Esophagus muscularis mucosa (tissue), 4 donors: ENCODE results near the gene ZKSCAN7. TPM values are rescaled to one million over a fixed set of nuclear protein-coding genes. Genes with fewer than 3 reads are reported as not detected.

Experiments used
- DNase-seq: peaks from one replicate; pipeline ENCODE4 v3.0.0-alpha.2; 2017; ENCODE audit errors: extremely low spot score
- H3K27ac ChIP-seq, 4 donors: fragments of 200-600 bp; sonication (generic); replicated peaks in 1 of 4; 1 replicate in 3 of 4; 2 replicates in 1 of 4; pipeline ENCODE4 v1.5.1; 2016 to 2019; ENCODE audit warnings: mild to moderate bottlenecking in 1 of 4
- H3K27me3 ChIP-seq, 4 donors: fragments of 200-600 bp; sonication (generic); one replicate each; pipeline versions ENCODE4 v1.5.1 to v1.6.0; 2016 to 2019
- H3K36me3 ChIP-seq, 4 donors: fragments of 200-600 bp; sonication (generic); one replicate each; pipeline ENCODE4 v1.5.1; 2016 to 2019
- H3K4me1 ChIP-seq, 4 donors: fragments of 200-600 bp; sonication (generic); one replicate each; pipeline ENCODE4 v1.5.1; 2016 to 2019
- H3K4me3 ChIP-seq, 4 donors: fragments of 200-600 bp; sonication (generic); 1 replicate in 2 of 4; 2 replicates in 2 of 4; pipeline ENCODE4 v1.5.1; 2016 to 2019; ENCODE audit warnings: mild to moderate bottlenecking in 4 of 4, moderate library complexity in 1 of 4
- H3K9me3 ChIP-seq, 4 donors: fragments of 200-600 bp; sonication (generic); 1 replicate in 3 of 4; 2 replicates in 1 of 4; pipeline ENCODE4 v1.5.1; 2016 to 2019
- CTCF ChIP-seq, 3 experiments: fragments of 200-600 bp in 2 of 3; fragments of 450-650 bp in 1 of 3; sonication (generic) in 2 of 3; IDR thresholded peaks; one replicate each; pipeline ENCODE4 v1.5.1; 2017 to 2019; ENCODE audit warnings: antibody characterized with exemption in 3 of 3, mild to moderate bottlenecking in 2 of 3, moderate library complexity in 1 of 3
- EP300 ChIP-seq: sonication (generic); formaldehyde crosslinking; IDR thresholded peaks from one replicate; pipeline ENCODE4 v1.6.1; 2017; ENCODE audit warnings: antibody characterized with exemption
- POLR2A ChIP-seq: fragments of 450-650 bp; IDR thresholded peaks from one replicate; pipeline ENCODE4 v1.6.1; 2017; ENCODE audit warnings: antibody characterized with exemption, moderate library complexity, mild to moderate bottlenecking, low read depth
- POLR2AphosphoS5 ChIP-seq, 2 donors: sonication (generic); formaldehyde crosslinking; IDR thresholded peaks; one replicate each; pipeline ENCODE4 v1.6.1; 2017; ENCODE audit warnings: antibody characterized with exemption in 2 of 2
- WGBS: methylation state at CpG from one replicate; pipeline ENCODE4 v1.1.5; 2018; 5-methylcytosine and 5-hydroxymethylcytosine counted together
- intact Hi-C: fragments of 100-400 bp; cut with DNase I; formaldehyde crosslinking; loops from one replicate; pipeline ENCODE4 v1.15.1; 2023
- total RNA-seq, 4 donors: library from RNA; depleted of rRNA; stranded (reverse); fragments of >200 nt; gene quantifications; one replicate each; pipeline versions ENCODE4 v1.1.0 to v1.2.1, GENCODE V29; 2016

ZKSCAN7 gene
- total RNA-seq, 4 donors from 2014 or later, result 1.8 to 6.6 (median 3.9) TPM

GRCh38 chr3:44510000-44510368 lies 45.0 kb upstream of the ZKSCAN7 start:
- Histone ChIP-seq H3K9me3 (no peaks in the 10 kb centered on the region), H3K4me1 (peaks cover 14 to 46% (median 36%) of the 10 kb centered on the region in 4 donors), H3K27me3 (no peaks in the 10 kb centered on the region), H3K36me3 (peaks cover 0 to 6% (median 3%) of the 10 kb centered on the region in 4 donors), H3K27ac (peak overlapping the region; percentile 86 to 95 (median 90)), H3K4me3 (peak overlapping the region; percentile 72 to 93 (median 82))
- DNase-seq, result no peak
- intact Hi-C loops, result loop anchor here (2.0 to 5.0 kb wide), 2 partner anchors 33 to 173 kb away; partner anchors contain the start of genes TCAIM and ZNF445
- TF ChIP-seq CTCF (IDR thresholded peaks at IDR 0.05), result no peak
- WGBS, result 0% methylated on average over 6 of the region's 6 CpGs

GRCh38 chr3:44511238-44511566 lies 43.8 kb upstream of the ZKSCAN7 start:
- peaks cover 14 to 46% (median 36%) of the 10 kb centered on the region in 4 donors for H3K4me1 ChIP-seq
- peak overlapping the region; percentile 86 to 95 (median 90) for H3K27ac ChIP-seq
- no peak for TF ChIP-seq CTCF (IDR thresholded peaks at IDR 0.05)
- no peak for TF ChIP-seq POLR2A
- no peak for TF ChIP-seq POLR2AphosphoS5 (IDR thresholded peaks at IDR 0.05)
- no peak for TF ChIP-seq EP300
- 40% methylated on average over 4 of the region's 4 CpGs for WGBS
- DNase-seq, result no peak
- no peaks in the 10 kb centered on the region for H3K9me3 ChIP-seq
- no peaks in the 10 kb centered on the region for H3K27me3 ChIP-seq
- peak overlapping the region; percentile 72 to 93 (median 82) for H3K4me3 ChIP-seq
- peaks cover 0 to 6% (median 0%) of the 10 kb centered on the region in 4 donors for H3K36me3 ChIP-seq
- intact Hi-C loops, result loop anchor here (2.0 to 5.0 kb wide), 2 partner anchors 34 to 174 kb away; partner anchors contain the start of genes TCAIM and ZNF445

- Histone ChIP-seq H3K4me1 (peaks cover 14 to 27% (median 25%) of the 10 kb centered on the region in 4 donors), H3K4me3 (no peak overlapping the region), H3K27me3 (no peaks in the 10 kb centered on the region), H3K27ac (no peak overlapping the region), H3K9me3 (no peaks in the 10 kb centered on the region), H3K36me3 (no peaks in the 10 kb centered on the region)
- 34% methylated on average over 3 of the region's 3 CpGs for WGBS
- DNase-seq, result no peak
- no peak for TF ChIP-seq POLR2A
- no peak for TF ChIP-seq POLR2AphosphoS5 (IDR thresholded peaks at IDR 0.05)
- TF ChIP-seq EP300, result no peak
- no peak for TF ChIP-seq CTCF (IDR thresholded peaks at IDR 0.05)
- intact Hi-C loops, result loop anchor here (5.0 kb wide), 1 partner anchor 176 kb away; the partner anchor contains the start of gene TCAIM
These were observed 41.5 kb upstream of the ZKSCAN7 start for GRCh38 chr3:44513513-44513912.

GRCh38 chr3:44516230-44516629 lies 38.8 kb upstream of the ZKSCAN7 start:
- Histone ChIP-seq H3K27me3 (peaks cover 0 to 2% (median 0%) of the 10 kb centered on the region in 4 donors), H3K27ac (no peak overlapping the region), H3K4me3 (no peak overlapping the region), H3K36me3 (no peaks in the 10 kb centered on the region), H3K9me3 (no peaks in the 10 kb centered on the region), H3K4me1 (peaks cover 4 to 7% (median 7%) of the 10 kb centered on the region in 4 donors)
- DNase-seq, result no peak
- intact Hi-C loops, result no loop called here
- no peak for TF ChIP-seq CTCF (IDR thresholded peaks at IDR 0.05)
- no peak for TF ChIP-seq POLR2AphosphoS5 (IDR thresholded peaks at IDR 0.05)
- TF ChIP-seq EP300, result no peak
- TF ChIP-seq POLR2A, result no peak
- 68% methylated on average over 3 of the region's 3 CpGs for WGBS

- 66% methylated on average over 2 of the region's 2 CpGs for WGBS
- no peak for TF ChIP-seq POLR2A
- no peak for TF ChIP-seq CTCF (IDR thresholded peaks at IDR 0.05)
- TF ChIP-seq POLR2AphosphoS5 (IDR thresholded peaks at IDR 0.05), result no peak
- no peak for TF ChIP-seq EP300
- no peaks in the 10 kb centered on the region for H3K4me1 ChIP-seq
- no peaks in the 10 kb centered on the region for H3K36me3 ChIP-seq
- peaks cover 0 to 24% (median 0%) of the 10 kb centered on the region in 4 donors for H3K27me3 ChIP-seq
- no peak for DNase-seq
- H3K27ac ChIP-seq, result no peak overlapping the region
- intact Hi-C loops, result no loop called here
- H3K9me3 ChIP-seq, result no peaks in the 10 kb centered on the region
- H3K4me3 ChIP-seq, result no peak overlapping the region
These were observed 36.2 kb upstream of the ZKSCAN7 start for GRCh38 chr3:44518782-44519156.
